ENCODE data around the gene PTPRR.
"Not testable (repeated sequence)": the region's sequence is repeated elsewhere in the genome, so short reads cannot be mapped to it uniquely, and the experiment has no call there.

The PTPRR gene

GRCh38 chr12:70739756-70740155, 180.8 kb downstream of the PTPRR start:
- no peak for DNase-seq

DNA sequence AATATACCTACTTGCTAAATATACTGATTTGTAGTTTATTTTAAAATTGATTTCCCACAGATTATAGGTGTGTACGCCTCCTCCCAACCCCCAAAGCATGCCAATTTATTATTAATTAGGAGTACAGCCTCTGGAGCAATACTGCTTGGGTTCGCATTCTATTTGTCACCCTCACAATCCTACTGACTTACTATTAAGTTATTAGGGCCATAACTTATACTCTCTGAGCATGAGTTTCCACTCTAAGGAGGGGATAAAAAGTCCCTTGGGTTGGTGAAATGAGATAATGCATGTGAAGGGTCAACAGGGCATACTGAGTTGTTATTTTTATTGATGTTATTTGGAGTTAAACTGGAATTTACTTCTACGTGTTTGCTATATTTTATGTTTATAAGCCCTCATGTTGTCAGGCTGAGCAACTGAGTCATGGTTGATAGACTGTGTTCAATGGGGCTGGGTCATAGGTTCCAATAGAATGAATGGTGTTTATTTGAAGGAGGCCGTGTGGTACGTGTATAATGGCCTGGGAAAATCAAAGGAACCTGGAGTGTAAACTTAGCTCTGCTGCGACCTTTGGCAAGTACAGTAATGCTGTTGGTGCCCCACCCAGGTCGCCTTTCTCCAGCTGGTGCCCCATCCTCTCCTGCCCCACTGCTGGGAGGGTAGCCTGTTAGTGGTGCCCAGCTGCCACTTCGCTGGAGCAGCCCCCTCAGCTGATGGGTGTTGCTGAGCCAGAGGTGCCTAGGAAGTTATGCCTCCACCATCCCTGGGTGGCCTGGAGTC, 184.0 kb downstream of the PTPRR start:
- no peak for DNase-seq

GRCh38 chr12:70735197-70735596, 185.3 kb downstream of the PTPRR start:
- not testable (repeated sequence) for DNase-seq

DNA sequence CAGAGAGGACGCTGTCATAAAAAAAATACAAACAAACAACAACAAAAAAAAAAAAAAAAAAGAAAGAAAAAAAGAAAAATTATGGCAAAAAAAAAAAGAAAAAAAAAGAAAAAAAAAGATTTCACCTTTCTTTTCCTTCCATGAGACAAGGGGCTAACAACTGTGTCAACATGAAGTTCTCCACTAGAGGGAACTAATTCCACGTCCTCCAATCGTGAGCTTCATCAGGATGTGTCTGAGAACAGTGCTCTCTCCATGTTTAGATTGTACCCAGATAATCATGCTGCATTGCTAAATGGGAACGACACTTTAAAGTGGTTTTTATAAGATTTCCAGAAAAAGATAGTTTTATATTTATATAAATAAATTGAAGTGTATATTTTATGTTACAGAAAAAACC, 187.2 kb downstream of the PTPRR start:
- no peak for DNase-seq

- DNase-seq, result no peak
Measured at GRCh38 chr12:70732287-70732686, 188.3 kb downstream of the PTPRR start.

DNA sequence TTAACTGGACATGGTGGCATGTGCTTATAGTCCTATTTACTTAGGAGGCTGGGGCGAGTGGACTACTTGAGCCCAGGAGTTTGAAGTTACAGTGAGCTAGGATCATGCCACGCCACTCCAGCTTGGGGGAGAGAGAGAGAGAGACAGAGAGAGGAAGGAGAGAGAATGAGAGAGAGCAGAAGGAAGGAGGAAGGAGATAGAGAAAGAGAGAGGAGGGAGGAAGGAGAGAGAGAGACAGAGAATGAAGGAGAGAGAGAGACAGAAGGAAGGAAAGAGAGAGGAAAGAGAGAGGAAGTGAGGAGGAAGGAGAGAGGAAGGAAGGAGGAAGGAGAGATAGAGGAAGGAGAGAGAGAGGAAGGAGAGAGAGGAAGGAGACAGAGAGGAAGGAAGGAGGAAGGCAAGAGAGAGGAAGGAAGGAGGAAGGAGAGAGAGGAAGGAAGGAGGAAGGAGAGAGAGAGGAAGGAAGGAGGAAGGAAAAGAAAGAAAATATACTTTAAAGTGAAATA, 189.8 kb downstream of the PTPRR start:
- no peak for DNase-seq

- DNase-seq, result no peak
Measured at GRCh38 chr12:70724444-70724843, 196.1 kb downstream of the PTPRR start.

GRCh38 chr12:70722584-70723343, 197.8 kb downstream of the PTPRR start:
- DNase-seq, result no peak

- no peak for DNase-seq
Measured at GRCh38 chr12:70721656-70722357, 198.7 kb downstream of the PTPRR start.

GRCh38 chr12:70721216-70721615, 199.3 kb downstream of the PTPRR start:
- no peak for DNase-seq

DNA sequence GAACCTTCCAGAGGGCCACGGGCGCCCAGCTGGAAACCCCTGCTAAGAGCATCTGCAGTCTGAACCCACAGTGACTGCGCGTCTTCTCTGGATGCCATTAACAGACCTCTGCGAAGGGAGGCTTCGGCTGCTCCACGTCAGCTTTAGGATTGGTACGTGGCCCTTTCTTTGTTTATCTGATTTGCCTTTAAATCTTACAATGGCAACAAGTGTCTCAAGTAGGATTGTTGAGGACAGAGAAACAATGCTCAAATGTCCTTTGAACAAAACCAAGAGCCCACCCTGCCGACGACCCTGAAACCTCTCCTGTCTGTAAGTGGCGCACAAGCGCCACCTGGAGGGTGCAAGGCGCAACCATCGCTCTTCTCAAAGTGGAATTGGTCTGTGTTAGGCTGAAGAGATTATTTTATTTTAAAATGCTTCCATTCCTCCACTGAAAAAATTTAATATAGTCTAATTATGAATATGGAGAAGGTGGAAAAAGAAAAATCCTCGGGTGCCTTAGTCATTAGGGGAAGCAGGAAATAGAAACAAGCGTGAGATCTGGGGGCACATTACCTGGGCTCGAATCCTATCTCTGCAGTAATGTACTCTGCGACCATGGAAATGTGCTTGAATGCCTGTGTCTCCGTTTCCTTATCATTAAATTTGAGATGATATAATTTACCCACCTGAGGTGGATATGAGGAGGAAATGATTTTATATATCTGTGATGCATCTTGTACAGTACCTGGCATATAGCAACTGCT, 200.7 kb downstream of the PTPRR start:
- no peak for DNase-seq

DNA sequence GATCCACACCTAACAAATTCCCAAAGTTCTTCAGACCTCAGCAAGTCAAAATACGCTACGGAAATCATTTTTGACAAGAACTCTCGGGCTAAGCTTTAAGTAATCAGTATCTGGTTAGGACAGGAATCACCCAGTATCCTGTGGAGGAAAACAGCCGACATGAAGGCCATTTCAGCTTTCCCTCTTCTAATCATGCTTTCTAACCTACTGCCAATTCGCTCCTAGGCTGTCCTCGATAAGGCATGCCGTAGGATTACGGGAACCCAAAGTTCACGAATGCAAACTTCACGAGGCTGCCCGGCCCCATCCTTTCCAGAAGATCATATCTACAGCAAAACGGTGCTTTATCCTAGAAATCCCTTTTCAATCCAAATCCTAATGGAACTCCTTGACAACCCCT, 201.5 kb downstream of the PTPRR start:
- no peak for DNase-seq

DNA sequence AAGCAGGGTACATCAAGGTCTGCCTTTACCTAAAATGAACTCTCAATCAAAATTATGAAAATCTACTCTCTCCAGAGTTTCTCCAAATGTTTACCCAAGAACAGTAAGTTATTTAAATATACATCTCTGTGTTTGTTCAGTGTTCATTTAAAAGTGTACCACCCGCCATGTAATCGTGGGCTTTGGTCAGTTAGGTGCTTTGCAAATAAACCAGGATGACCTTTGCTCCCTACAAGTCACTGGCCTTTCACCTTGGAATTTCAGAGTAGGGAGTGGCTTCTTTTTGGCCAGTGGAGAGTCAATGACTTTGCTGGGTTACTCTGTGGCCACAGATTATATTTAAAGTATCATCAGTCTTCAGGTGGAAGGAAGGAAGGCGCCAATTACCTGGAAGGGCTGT, 208.7 kb downstream of the PTPRR start:
- no peak for DNase-seq

GRCh38 chr12:70709022-70709421, 211.5 kb downstream of the PTPRR start:
- DNase-seq, result no peak

DNA sequence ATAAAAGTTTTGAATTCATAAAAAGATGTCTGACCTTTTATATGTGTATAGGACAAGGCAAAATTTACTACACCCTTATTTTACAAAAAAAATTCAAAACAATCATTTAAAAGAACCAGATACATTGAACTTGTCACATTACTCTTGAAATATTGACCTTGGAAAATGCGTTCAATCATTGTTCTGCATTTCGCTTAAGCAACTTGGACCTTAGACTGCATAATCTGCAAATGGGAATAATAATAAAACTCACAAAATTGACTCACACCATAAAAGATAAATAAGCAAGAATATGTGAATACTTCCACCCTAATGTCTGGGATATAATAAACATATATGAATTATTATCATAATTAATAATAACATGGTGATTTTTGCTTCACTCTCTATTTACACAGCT, 213.9 kb downstream of the PTPRR start:
- DNase-seq, result no peak

DNA sequence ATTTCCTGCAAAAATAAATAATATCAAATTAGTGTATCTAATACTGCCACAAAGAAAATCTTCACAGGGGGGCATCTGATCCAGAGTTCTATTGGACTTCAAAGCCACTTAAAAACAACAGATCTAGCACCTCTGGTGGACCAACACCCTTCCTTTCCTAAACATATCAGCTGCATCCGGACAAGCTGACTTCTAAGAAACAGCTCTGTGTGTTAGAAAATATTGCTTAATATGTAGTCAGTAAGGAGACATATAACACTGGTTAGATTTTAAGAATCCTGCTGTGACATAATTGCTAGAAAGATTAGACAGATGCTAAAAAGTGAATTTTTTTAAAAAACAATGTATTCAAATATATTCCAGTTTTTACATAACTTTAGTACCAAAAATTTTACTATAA, 222.2 kb downstream of the PTPRR start:
- no peak for DNase-seq

DNA sequence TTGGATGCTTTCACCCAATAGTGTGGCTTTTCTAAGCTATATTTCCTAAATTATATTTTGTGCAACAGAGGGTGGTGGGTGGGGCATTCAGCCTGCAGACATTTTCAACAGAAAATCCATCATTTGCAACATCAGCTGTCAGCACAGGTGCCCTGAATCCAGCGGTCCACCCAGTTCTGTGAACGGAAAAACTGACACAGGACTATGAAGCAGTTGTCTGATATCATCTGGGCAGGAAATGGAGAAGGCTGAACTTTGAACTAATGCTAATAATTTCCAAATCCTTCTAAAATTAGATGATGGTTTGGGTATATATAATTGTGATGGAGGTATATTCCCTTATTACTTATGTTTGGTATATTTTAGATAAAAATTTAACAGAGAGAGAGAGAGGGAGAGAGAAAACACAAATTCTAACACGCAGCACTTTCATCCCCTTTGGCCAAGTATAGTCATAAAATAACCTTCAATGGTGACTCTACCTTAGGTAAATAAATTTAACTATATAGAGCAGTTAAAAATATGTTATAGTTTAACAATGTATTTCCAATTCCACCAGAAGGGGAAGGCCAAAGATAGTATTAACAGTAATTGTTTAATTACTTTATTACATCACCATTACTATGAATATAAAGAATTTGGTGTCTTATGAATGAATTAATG, 225.0 kb downstream of the PTPRR start:
- DNase-seq, result no peak

GRCh38 chr12:70692681-70693288, 227.8 kb downstream of the PTPRR start:
- DNase-seq, result no peak

GRCh38 chr12:70691018-70691672, 229.4 kb downstream of the PTPRR start:
- DNase-seq, result no peak

DNA sequence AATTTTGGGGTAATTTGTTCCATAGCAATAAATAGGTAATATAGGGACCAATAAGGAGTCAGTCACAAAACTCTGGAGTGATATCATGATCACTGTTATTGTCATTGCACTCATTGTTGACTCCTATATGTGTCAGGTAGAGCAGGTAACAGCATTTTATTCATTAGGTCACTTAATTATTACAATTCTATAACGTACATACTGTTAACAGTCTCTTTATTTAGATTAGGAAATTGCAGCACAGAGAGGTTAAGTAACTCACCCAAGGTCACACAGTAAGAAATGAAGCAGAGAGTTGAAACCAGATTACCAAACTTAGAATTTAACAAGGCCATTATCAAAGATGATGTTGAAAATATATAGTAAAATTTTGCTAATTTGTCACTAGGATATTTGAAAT, 233.6 kb downstream of the PTPRR start:
- no peak for DNase-seq

DNA sequence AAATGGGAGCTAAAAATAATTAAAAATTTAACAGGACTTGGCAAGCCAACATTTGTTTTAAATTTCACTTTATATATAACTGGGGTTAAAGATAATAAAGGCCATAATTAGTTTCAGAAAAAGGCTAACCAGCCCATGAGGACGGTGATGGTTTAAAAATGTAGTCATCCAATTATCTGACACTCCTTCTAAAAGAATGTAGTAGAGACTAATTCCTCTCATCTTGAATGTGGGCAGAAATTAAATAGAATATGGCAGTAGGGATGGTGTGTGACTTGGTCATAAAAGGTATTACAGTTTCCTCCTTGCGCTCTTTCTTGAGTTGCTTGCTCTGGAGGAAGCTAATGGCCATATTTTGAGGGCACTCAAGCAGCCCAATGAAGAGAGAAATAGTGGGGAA, 234.2 kb downstream of the PTPRR start:
- DNase-seq, result no peak
